ENCODE results near the gene NOC3L.
A peak's percentile ranks its signal among the peaks of the same experiment; 100 is the strongest.
"Not testable (repeated sequence)": the region's sequence is repeated elsewhere in the genome, so short reads cannot be mapped to it uniquely, and the experiment has no call there.

Gene NOC3L

DNA sequence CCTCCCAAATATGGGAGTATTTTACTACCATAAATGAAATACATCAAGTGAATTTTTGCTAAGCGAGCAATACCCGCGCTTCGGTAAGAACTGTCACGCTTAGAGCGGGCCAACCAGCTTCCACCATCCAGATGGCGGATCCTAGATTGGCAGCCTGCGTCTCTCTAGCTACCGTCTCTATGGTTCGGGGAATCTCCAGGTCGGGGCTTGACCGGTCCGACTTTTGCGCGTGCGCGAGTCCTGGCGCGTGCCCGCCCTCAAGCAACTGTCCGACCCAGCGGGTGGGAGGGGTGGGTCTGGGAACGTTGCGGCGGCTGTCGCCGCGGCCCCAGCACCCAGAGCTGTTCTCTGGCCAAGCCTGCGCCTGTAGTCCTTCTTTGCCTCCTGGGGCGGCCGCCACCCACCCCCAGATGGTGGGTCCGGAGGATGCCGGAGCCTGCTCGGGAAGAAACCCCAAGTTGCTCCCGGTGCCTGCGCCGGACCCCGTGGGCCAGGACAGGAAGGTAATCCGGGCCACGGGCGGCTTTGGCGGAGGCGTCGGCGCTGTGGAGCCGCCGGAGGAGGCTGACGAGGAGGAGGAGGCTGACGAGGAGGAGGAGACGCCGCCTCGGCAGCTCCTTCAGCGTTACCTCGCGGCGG, 39.6 kb upstream of the NOC3L start, which contains the start of gene TBC1D12:
Gene TBC1D12 (plus strand): TSS at position 338 of the 639 bp plus-strand sequence. CDS start 73 bp downstream, at position 411.
- Histone ChIP-seq H3K27me3 (ENCODE audit: insufficient read depth, poor library complexity, severe bottlenecking) (no peaks in the 10 kb centered on the region), H3K9me3 (ENCODE audit: severe bottlenecking) (no peaks in the 10 kb centered on the region), H3K27ac (ENCODE audit: poor library complexity, severe bottlenecking) (peak within 1 kb of the TSS; percentile 77), H3K36me3 (ENCODE audit: low read depth) (no peaks in the 10 kb centered on the region), H3K4me3 (ENCODE audit: severe bottlenecking) (peak within 1 kb of the TSS; percentile 70), H3K4me1 (ENCODE audit: insufficient read depth, poor library complexity, severe bottlenecking) (peaks cover 2% of the 10 kb centered on the region)
- peak; percentile 93 for DNase-seq (ENCODE audit: low spot score)
- peak; percentile 79 for ATAC-seq (ENCODE audit: low read depth)
- TF ChIP-seq, protein P1, sequence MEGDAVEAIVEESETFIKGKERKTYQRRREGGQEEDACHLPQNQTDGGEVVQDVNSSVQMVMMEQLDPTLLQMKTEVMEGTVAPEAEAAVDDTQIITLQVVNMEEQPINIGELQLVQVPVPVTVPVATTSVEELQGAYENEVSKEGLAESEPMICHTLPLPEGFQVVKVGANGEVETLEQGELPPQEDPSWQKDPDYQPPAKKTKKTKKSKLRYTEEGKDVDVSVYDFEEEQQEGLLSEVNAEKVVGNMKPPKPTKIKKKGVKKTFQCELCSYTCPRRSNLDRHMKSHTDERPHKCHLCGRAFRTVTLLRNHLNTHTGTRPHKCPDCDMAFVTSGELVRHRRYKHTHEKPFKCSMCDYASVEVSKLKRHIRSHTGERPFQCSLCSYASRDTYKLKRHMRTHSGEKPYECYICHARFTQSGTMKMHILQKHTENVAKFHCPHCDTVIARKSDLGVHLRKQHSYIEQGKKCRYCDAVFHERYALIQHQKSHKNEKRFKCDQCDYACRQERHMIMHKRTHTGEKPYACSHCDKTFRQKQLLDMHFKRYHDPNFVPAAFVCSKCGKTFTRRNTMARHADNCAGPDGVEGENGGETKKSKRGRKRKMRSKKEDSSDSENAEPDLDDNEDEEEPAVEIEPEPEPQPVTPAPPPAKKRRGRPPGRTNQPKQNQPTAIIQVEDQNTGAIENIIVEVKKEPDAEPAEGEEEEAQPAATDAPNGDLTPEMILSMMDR (IDR thresholded peaks at IDR 0.05; ENCODE audit: poor library complexity, severe bottlenecking), result no peak

DNA sequence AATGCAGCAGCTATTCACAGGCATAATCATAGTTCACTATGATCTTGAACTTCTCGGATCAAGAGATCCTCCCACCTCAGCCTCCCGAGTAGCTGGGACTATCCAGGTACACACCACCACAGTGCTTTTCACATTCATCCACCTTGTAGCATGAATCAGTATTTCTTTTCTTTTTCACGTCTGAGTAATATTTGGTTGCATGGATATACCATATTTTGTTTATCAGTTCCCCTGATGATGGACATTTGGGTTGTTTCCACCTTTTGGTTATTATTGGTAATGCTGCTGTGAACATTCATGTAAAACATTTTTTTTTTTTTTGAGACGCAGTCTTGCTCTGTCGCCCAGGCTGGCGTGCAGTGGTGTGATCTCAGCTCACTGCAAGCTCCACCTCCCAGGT, 36.0 kb upstream of the NOC3L start:
- ATAC-seq (ENCODE audit: low read depth) (no peak), DNase-seq (ENCODE audit: low spot score) (no peak)
- no peak overlapping the region for H3K4me3 ChIP-seq (ENCODE audit: severe bottlenecking)
- H3K27ac ChIP-seq (ENCODE audit: poor library complexity, severe bottlenecking), result no peak overlapping the region
- H3K9me3 ChIP-seq (ENCODE audit: severe bottlenecking), result no peaks in the 10 kb centered on the region
- H3K36me3 ChIP-seq (ENCODE audit: low read depth), result no peaks in the 10 kb centered on the region
- H3K27me3 ChIP-seq (ENCODE audit: insufficient read depth, poor library complexity, severe bottlenecking), result no peaks in the 10 kb centered on the region
- H3K4me1 ChIP-seq (ENCODE audit: insufficient read depth, poor library complexity, severe bottlenecking), result peaks cover 2% of the 10 kb centered on the region
- TF ChIP-seq, protein P1 (IDR thresholded peaks at IDR 0.05; ENCODE audit: poor library complexity, severe bottlenecking), result no peak

DNA sequence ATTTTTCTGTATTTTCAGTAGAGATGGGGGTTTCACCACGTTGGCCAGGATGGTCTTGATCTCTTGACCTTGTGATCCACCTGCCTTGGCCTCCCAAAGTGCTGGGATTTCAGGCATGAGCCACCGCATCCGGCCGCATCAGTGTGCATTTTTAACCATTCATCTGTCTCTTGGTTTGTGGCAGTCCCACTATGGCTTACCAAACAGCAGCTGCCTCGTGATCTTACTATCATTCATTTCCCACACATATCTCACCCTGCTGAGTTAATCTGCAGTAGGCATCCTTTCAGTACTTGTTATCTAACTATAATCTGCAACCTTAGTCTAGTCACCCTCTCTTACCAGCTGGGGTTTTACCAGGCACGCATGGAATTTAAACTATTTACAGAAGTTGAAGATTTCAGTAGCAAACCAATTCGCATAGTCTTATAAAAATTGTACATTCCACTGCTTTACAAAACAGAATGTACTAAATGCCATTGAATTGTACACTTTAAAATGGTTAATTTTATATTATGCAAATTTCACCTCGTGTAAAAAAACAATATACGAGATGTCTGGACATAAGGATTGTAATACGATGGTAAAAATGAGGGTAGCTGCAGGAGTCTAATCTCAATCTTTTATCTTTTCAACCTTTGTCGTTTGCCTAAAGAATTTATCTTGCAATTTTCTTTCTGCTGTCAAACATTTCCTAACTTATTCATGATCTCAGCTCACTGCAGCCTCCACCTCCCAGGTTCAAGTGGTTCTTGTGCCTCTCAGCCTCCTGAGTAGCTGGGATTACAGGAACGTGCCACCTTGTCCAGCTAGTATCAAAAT, 35.0 kb upstream of the NOC3L start:
- H3K9me3 ChIP-seq (ENCODE audit: severe bottlenecking), result no peaks in the 10 kb centered on the region
- no peak overlapping the region for H3K4me3 ChIP-seq (ENCODE audit: severe bottlenecking)
- H3K27ac ChIP-seq (ENCODE audit: poor library complexity, severe bottlenecking), result peak overlapping the region; percentile 34
- H3K4me1 ChIP-seq (ENCODE audit: insufficient read depth, poor library complexity, severe bottlenecking), result peaks cover 2% of the 10 kb centered on the region
- TF ChIP-seq, protein P1 (IDR thresholded peaks at IDR 0.05; ENCODE audit: poor library complexity, severe bottlenecking), result no peak
- DNase-seq (ENCODE audit: low spot score) (no peak), ATAC-seq (ENCODE audit: low read depth) (peak; percentile 24; the same call in 1 of the 3 replicates)
- H3K36me3 ChIP-seq (ENCODE audit: low read depth), result no peaks in the 10 kb centered on the region
- no peaks in the 10 kb centered on the region for H3K27me3 ChIP-seq (ENCODE audit: insufficient read depth, poor library complexity, severe bottlenecking)

DNA sequence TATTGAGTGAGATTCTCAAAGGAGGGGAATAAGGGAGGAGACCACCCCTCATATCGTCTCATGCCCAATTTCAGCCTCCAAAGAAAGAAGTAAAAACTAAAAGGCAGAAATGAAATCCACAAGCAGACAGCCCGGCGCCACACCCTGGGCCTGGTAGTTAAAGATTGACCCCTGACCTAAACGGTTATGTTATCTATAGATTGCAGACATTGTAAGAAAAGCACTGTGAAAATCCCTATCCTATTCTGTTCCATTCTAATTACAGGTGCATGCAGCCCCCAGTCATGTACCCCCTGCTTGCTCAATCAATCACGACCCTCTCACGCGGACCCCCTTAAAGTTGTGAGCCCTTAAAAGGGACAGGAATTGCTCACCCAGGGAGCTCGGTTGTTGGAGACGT, 29.4 kb upstream of the NOC3L start:
- not testable (repeated sequence) for H3K27ac ChIP-seq (ENCODE audit: poor library complexity, severe bottlenecking); H3K4me1 ChIP-seq (ENCODE audit: insufficient read depth, poor library complexity, severe bottlenecking); H3K9me3 ChIP-seq (ENCODE audit: severe bottlenecking); H3K36me3 ChIP-seq (ENCODE audit: low read depth); H3K4me3 ChIP-seq (ENCODE audit: severe bottlenecking); DNase-seq (ENCODE audit: low spot score); ATAC-seq (ENCODE audit: low read depth); H3K27me3 ChIP-seq (ENCODE audit: insufficient read depth, poor library complexity, severe bottlenecking)

DNA sequence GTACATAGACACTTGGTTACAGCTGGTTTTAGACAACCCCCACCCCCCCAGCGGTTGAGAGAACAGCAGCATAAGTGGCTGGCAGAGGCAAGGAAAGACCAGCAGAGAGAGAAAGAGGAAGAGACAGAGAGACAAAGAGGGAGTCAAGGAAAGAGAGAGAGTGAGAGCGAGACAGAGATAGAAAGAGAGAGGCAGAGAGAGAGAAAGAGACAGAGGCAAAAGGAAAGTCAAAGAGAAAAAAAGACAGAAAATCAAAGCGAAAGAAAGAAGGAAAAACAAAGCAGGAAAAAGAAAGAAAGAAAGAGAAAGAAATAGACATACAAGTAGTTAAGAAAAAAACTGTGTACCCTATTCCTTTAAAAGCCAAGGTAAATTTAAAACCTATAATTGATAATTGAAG, 23.0 kb upstream of the NOC3L start:
- H3K27me3 ChIP-seq (ENCODE audit: insufficient read depth, poor library complexity, severe bottlenecking); DNase-seq (ENCODE audit: low spot score); H3K4me3 ChIP-seq (ENCODE audit: severe bottlenecking); H3K9me3 ChIP-seq (ENCODE audit: severe bottlenecking); H3K27ac ChIP-seq (ENCODE audit: poor library complexity, severe bottlenecking); H3K36me3 ChIP-seq (ENCODE audit: low read depth); ATAC-seq (ENCODE audit: low read depth); H3K4me1 ChIP-seq (ENCODE audit: insufficient read depth, poor library complexity, severe bottlenecking): not testable (repeated sequence)
